NCI-H82 (cell line): ENCODE measurements around the gene HOXD11.

ENCODE experiments used
- DNase-seq: peaks from one replicate; lab custom pipeline; 2025; lab: John Stamatoyannopoulos, UW

Gene HOXD11

GRCh38 chr2:176081376-176081836, 25.7 kb upstream of the HOXD11 start:
- DNase-seq: no peak

GRCh38 chr2:176081837-176082524, 25.1 kb upstream of the HOXD11 start:
- no peak for DNase-seq

GRCh38 chr2:176082525-176082823, 24.6 kb upstream of the HOXD11 start:
- no peak for DNase-seq

- DNase-seq: no peak
Measured at GRCh38 chr2:176082824-176083751, 24.0 kb upstream of the HOXD11 start.

- peak; percentile 51 for DNase-seq
Measured at GRCh38 chr2:176083796-176084261, 23.3 kb upstream of the HOXD11 start, which contains the start of gene EVX2. EVX2 (minus strand) TSS chr2:176083962; CDS start chr2:176083776, 186 bp downstream.

- no peak for DNase-seq
Measured at GRCh38 chr2:176084611-176085119, 22.4 kb upstream of the HOXD11 start.

- DNase-seq: no peak
Measured at GRCh38 chr2:176085120-176085788, 21.8 kb upstream of the HOXD11 start.

- DNase-seq: peak; percentile 85
Measured at GRCh38 chr2:176085861-176086771, 21.0 kb upstream of the HOXD11 start.

GRCh38 chr2:176087330-176088047, 19.6 kb upstream of the HOXD11 start:
- no peak for DNase-seq

GRCh38 chr2:176088048-176088936, 18.8 kb upstream of the HOXD11 start:
- DNase-seq: peak; percentile 82

- DNase-seq: no peak
Measured at GRCh38 chr2:176088937-176089842, 17.9 kb upstream of the HOXD11 start.

- no peak for DNase-seq
Measured at GRCh38 chr2:176089843-176090395, 17.2 kb upstream of the HOXD11 start.

GRCh38 chr2:176090862-176091261, 16.2 kb upstream of the HOXD11 start:
- no peak for DNase-seq

GRCh38 chr2:176091329-176092258, 15.5 kb upstream of the HOXD11 start:
- DNase-seq: no peak

GRCh38 chr2:176092270-176093144, 14.6 kb upstream of the HOXD11 start, which contains the start of gene HOXD13:
HOXD13 (plus strand) TSS chr2:176092721; CDS start chr2:176092891, 170 bp downstream.
- peak; percentile 83 for DNase-seq
